H1 (cell line): ENCODE measurements around the gene RNU6-9. TPM values are rescaled to one million over a fixed set of nuclear protein-coding genes. Genes with fewer than 3 reads are reported as not detected.

ENCODE experiments used
- CHD1 ChIP-seq: IDR thresholded peaks from 2 replicates; pipeline ENCODE4 v1.6.1; 2012; ENCODE audit warnings: low read depth, low read length, improper control_type of control experiment
- E2F6 ChIP-seq: IDR thresholded peaks from 2 replicates; pipeline ENCODE4 v1.6.1; 2012; ENCODE audit warnings: inconsistent platforms
- GTF2F1 ChIP-seq: IDR thresholded peaks from 2 replicates; pipeline ENCODE4 v1.6.1; 2012; ENCODE audit warnings: low read depth, low read length, improper control_type of control experiment, borderline replicate concordance
- HDAC6 ChIP-seq: IDR thresholded peaks from one replicate; pipeline ENCODE4 v1.7.1; 2012; ENCODE audit warnings: low read depth, mild to moderate bottlenecking, inconsistent platforms, low read length, moderate library complexity
- POLR2AphosphoS5 ChIP-seq: IDR thresholded peaks from 2 replicates; pipeline ENCODE4 v1.6.1; 2011; ENCODE audit warnings: low read depth, low read length
- RNF2 ChIP-seq: fragments of 200-900, 300-1000 bp; sonication (generic); IDR thresholded peaks from 2 replicates; pipeline ENCODE4 v1.7.1; 2016; ENCODE audit warnings: borderline replicate concordance, low read depth, mild to moderate bottlenecking, antibody characterized with exemption, low read length; ENCODE audit not compliant: poor library complexity, severe bottlenecking; ENCODE audit errors: missing control alignments
- TAF1 ChIP-seq: IDR thresholded peaks from 2 replicates; pipeline ENCODE4 v1.6.1; 2011; ENCODE audit warnings: mild to moderate bottlenecking, low read depth, low read length
- YY1 ChIP-seq: IDR thresholded peaks from 2 replicates; pipeline ENCODE4 v1.6.1; 2011; ENCODE audit warnings: low read depth, mild to moderate bottlenecking, low read length
- polyA plus RNA-seq, 7 experiments: library from polyadenylated mRNA; depleted of rRNA in 3 of 7; stranded (reverse) in 5 of 7; unstranded in 2 of 7; fragments of >200 nt in 5 of 7; fragments of 200-250 nt in 2 of 7; gene quantifications; 1 replicate in 5 of 7; 2 replicates in 1 of 7; 4 replicates in 1 of 7; pipeline versions ENCODE4 v1.2.1 to v1.2.3, GENCODE V29; 2011 to 2013; ENCODE audit warnings: missing spikeins in 2 of 7, mixed read lengths in 2 of 7
- total RNA-seq: library from RNA; stranded (reverse); fragmentation: NEBNext Ultra II Directional; extraction: Animal tissue kit (Norgen Biotek cat#: 25700); gene quantifications from 2 replicates; pipeline ENCODE4 v1.2.1, GENCODE V29; 2021

RNU6-9 gene
- total and polyA plus RNA-seq, 2 of the 8 experiments (the other 6 are each of a cell fraction or from before 2014, with no cell fraction given): not detected

GRCh38 chr19:899336-900042, 6.2 kb downstream of the RNU6-9 start (continued):
- TF ChIP-seq POLR2AphosphoS5 (no peak), HDAC6 (no peak), RNF2 (no peak), YY1 (no peak), TAF1 (no peak), CHD1 (no peak), GTF2F1 (no peak), E2F6 (no peak)
